Stimulated activated CD4-positive, alpha-beta T cell treated with anti-CD3 and anti-CD28 coated beads, Interleukin-1b, Interleukin-23, amount 100 ng/mL, for 48 hours (primary cell): ENCODE measurements around the gene RERG.
"Not testable (repeated sequence)": the region's sequence is repeated elsewhere in the genome, so short reads cannot be mapped to it uniquely, and the experiment has no call there.

Source experiments
- DNase-seq: peaks from one replicate; pipeline ENCODE4 v3.0.0-alpha.2; 2020

Gene RERG, protein sequence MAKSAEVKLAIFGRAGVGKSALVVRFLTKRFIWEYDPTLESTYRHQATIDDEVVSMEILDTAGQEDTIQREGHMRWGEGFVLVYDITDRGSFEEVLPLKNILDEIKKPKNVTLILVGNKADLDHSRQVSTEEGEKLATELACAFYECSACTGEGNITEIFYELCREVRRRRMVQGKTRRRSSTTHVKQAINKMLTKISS

DNA sequence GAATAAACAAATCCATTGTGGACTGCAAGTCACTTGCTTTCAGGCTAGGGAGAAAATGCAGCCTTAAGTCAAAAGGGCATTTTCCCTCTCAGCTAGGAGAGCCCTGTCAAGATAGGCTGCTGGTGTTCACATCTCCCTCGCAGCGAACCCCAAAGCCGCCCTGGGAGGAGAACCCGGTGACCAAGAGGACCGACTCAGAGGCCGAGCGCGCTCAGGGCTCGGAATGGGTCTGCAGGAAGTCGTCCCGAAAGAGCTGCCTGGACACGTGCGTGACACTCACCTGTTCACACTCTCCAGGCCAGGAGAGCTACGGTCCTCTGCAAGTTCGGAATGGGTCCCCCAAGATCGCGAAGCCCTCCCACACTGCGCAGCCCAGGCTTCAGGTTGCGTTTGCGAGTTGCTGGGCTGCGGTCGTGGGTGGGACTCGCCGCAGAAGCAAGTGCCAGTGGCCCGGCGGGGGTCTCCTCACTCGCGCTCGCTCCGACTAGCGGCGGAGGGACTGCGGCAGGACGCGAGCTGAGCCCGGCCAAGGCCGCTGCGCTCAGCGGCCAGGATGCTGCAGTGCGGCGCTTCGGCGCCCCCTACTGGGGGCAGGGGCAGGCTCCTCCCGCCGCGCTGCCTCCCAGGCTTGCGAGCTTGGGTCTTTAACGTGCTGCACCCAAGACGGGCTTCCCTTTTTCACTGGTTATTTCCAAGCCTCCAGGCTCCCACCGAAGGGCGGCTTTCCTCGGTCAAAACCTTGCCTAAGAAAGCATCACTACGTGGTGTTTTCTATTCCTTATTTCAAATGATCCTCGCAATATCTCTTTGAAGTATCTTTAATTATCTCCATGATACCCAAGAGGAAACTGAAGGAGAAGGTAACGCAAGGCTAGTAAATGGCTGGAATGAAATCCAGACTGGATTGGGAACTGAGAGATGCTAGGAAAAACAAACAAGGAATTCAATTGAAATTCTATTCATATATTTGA, at the start of gene RERG:
Gene RERG (minus strand): TSS at position 503 of the 971 bp plus-strand sequence. CDS start 3,928 bp downstream, outside the sequence.
- DNase-seq: peak; percentile 63

DNA sequence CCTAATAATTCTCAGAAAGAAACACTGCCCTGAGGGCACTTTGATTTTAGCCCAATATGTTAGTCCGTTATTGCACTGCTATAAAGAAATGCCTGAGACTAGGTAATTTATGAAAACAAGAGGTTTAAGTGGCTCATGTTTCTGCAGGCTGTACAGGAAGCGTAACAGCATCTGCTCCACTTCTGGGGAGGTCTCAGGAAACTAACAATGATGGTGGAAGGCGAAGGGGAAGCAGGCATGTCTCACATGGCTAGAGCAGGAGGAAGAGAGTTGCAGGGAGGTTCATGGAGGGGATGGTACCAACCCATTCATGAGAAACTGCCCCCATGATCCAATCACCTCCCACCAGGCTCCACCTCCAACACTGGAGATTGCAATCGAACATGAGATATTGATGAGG, 49.4 kb upstream of the RERG start:
- DNase-seq: no peak

DNA sequence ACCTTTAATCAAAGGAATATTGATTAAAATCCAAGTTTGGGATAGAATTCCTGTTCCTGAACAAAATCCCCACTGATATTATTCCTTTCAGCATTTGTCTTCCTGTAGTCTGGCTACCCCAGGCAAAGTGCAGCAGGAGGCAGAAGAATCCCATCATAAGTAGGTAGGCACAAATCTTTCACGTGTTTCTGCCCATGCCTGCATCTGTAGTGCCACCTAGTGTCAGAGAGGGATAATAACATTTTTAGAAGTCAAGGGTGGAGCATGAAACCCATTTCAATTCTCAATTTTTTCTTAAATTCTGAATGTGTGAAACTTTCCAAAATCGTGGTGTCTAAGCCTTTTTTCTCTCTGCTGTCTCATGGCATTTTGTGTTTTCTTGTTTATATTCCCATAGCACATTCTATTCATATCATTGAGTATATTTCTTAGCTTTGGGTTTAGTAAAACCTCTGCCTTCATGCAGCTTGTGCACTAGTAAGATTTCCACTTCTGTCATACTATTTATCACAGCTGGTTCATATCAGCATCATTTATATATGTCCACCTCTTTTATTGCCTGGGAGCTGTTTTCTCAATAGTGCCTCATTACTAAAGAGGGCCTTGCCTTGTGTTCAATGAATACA, 47.8 kb upstream of the RERG start:
- DNase-seq: peak; percentile 24

DNA sequence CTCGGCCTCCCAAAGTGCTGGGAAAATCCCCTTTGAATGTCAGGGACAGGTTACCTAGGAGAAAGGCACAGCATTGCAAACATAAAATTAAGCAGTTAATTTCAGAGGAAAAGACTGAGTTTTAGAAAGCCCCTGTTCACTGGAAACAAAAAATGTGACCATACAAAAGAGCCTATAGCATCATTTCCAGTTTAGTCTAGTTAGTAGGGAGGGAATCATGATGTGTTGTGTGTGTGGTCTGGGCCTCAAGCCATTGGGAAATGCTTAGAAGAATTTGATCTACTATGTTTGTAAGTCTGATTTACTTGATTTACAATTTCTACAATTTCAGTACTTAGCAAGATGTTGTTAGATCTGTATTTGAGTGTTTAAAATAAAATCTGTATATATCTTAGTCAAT, 47.1 kb upstream of the RERG start:
- no peak for DNase-seq

DNA sequence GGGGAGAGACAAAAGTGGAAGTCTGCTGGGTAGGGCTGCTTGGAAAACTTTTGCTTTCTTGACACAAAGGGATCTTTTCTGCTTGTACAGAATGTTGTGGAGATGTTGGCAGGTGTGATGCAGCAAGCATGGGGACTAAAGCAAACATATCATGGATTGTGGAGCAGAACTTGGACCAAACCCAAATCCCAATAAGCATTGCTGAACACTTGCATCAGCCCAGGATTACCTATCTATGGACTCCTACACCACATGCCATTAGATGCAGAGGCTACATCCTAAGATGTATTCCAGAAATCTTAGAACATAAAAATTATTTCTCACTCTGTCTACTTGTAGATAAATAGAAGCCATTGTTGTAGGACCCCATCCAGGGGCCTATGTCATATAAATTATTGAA, 44.7 kb upstream of the RERG start:
- DNase-seq: no peak

DNA sequence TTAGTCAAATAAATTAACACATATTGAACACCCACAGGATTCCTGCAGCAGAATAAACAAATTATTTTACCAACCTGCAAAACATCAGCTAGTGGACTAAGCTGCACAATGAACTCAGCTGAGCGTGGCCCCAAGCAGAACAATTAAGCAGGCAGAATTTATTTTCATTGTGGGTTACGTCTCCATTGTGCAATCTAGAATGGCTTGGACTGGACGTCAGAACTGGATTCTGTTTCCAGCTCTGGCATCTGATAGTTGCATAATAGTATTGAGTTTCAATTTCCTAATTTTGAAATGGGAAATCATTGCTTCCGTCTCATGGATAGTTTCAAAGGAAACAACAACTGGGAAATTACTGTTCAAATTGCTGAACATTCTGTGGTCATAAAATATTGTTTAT, 35.5 kb upstream of the RERG start:
- DNase-seq: no peak

DNA sequence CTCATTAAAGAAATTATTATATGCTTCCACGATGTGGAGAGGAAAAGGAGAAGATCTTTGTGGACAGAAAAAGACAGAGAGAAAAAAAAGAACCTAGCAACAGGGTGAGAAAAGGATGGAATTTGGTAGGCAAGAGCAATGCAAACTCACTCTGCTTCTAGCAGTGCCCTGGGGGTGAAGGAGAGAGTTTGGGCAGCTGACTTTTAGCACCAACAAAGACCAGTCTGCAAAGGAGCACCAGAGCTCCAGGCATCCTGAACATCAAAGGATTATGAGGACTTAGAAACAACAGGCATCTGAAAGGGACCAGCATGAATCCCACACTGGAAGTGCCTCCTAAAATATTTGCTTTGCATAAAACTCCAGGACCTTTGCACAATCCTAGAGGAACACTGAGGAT, 32.8 kb upstream of the RERG start:
- no peak for DNase-seq

DNA sequence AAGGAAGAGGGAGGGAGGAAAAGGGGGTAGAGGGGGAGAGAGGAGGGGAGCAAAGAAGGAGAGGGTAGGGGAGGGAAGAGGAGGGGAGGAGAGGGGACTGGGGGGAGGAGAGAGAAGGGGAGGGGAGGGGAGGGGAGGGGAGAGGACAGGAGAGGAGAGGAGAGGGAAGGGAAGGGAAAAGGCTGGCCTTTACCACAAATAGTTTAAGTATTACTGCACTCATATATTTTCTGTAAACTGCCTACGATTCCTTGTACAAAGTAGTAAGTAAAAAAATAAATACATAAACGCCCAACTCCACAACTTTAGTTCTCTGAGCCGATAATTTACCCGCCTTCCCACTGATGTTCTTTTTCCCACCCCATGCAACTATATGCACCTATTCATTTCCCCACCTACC, 23.7 kb upstream of the RERG start:
- no peak for DNase-seq

DNA sequence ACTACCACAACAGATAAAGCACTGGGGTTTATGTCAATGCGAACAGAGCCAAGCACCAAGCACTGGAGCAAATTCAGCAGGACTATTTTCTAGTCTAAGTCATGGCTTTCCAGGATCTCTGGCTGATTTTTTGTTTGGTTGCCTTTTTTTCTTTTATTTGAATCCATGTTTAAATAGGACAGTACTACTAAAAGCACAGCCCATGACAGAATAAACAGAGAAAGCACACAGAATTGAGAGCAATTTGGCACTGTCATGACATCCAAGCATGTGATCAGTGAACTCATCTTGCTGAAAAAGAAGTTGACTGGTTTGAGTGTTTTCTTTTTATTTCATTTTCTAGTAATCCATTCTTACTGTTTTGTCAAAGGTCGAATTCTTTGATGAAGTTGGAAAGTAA, 23.1 kb upstream of the RERG start:
- no peak for DNase-seq

DNA sequence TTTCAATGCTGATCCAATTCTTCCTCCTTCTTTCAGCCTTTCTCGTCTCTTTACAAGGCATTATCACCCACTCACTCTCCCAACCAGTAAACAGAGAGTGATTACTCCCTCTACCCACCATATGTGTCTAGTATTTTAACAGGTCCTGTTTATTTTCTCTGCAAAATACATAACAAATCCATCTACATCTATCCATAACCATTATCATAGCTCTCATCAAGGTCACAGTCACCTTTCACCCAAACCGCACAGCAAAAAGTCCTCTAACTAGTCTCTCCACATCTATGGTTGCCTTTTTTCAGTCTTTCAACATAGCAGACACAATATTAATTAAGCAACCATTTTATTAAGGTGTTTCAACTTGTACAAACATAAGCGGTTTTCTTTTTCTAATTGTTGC, 21.9 kb upstream of the RERG start:
- no peak for DNase-seq

DNA sequence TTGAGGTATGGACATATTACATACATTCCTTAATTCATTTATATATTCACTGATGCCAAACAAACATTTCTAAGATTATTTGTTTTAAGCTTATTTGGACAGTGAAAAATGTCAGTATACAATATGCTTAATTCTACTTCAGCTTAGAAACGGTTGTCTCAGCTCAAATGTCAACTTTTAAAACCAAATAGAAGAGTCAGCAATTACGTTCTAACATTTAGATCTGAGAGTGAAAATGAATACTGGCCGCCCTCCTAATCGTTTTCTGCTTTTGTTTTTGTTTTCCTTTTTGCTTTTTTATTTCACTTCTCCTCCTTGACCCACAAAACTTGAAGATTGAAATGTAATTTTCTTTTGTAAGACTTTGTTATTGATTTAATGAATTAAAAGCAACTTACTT, 19.7 kb upstream of the RERG start:
- no peak for DNase-seq

DNA sequence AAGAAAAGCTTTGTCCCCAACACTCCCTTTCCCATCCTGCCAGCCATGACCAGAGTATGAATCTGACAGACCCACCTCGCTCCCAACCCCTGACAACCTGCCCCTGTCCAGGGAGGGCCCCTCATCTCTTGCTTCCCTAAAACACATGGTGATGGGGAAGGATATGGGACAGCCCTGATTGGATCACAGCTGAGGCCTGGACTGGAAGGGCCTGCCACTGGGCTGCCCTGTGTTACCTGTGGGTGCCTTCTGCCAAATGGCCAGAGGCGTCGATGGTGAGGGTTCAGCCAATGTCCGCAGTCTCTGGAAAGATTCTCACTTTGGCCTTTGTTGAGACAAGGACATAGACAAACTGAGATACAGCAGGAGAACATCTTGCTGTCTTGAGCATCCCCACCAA, 13.3 kb upstream of the RERG start:
- DNase-seq: no peak

DNA sequence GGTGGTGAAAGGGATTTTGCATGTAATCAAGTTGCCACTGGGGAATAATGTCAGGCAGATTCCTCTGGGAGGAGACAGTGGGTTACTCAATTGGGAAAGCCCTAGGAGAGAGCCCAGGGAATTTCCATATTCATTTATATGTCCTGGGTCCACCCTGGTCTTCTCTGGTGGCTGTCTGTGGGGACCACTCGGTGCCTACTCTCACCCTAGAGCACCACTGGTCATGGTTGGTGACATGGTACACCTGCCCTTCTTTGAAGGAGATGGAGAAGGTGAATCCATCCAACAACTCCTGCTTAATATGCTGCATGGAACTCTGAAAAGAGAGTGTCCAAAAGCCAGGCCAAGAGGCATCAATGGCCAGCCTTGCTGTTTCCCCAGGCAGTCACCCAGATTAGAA, 12.8 kb upstream of the RERG start:
- DNase-seq: no peak

DNA sequence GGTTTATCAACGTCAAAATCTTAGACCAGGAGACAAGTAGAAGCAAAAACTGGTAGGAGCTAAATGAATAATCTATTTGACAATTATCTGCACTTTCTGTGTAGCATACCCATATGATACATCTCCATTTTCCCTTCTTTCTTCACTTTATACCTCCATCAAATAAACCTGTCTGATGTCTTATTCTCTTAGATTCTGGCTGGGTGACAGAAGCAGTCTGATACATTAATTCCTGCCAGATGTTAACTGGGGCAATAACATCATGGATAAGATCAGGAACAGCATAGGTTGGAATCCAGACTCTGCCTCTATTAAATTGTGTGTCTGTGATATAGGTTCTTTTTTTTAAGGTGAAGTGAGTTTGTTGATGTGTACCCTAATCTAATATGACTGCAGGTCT, 11.7 kb upstream of the RERG start:
- DNase-seq: no peak

DNA sequence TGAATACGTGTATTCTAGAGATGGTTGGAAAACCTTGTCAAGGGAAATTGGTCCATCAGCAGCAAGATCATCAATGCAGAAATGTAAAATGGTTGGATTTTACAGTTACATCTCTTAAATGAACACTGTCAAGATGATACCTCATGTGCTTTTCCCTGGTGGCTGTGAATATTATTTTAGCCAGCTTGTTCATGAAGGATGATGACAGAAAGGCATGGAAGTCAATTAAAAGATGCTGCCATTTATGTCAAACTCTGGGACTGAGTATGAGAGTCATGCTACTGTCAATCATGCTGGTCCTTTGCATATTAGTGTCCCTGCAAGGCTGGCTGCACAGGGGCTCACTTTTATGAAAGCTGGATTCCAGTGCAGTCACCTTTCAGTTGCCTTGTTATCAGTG, 10.3 kb upstream of the RERG start:
- no peak for DNase-seq

DNA sequence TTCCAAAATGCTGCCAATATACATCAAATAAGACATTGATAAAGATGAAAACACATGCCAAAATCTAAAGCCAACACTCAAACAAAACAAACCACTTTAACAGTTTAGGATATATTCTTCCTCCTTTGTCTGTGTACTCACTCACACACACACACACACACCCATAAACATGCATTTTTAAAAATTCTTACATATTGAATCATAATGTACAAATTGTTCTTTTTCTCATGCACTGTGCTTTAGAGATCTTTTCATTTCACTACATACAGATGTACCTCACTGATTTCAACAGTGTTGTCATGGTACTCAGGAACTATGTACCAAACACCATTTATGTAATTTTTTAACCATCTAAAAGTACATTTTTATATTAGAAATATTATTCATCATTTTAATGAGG, 9.5 kb upstream of the RERG start:
- DNase-seq: no peak

DNA sequence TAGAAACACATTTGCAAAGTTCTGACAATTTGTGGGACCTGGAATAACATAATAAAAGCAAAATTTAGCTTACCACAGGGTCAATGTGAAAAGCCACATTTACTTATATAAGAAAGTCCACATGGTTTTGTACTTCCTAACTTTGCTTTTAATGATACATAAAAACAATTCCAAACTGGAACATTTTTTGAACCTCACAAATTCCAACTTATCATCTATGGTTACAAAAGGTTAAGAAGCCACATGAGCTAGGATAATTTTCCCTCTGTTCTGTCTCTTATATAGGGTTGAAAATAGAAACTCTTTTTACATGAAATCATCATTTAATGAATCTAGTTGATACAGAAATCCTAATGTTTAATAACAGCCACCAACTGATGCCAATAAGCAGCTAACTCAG, 8.9 kb upstream of the RERG start:
- no peak for DNase-seq

DNA sequence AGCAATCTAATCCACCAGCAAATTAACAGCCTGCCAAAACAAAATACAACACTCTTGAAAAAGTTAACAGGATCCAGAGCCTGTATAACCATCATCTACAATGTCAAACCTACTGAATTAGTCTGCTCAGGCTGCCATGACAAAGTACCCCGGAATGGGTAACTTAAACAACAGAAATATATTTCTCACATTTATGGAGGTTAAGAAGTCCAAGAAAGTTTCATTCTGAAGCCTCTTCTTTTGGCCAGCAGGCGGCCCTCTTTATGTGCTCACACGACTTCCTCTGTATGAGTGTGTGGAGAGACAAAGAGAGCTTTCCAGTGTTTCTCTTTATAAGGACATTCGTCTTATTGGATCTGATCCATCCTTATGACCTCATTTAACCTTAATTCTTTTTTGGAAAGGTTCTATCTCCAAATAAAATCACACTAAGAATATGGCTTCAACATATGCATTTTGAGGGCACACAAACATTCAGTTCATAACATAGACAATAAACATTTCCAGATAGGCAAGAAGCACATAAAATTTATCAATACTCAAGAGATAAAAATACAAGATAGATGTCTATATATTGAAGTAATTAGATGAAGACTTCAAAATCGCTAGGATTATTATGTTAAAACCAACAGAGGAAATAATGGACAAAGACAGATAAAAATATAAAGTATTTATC, 5.9 kb upstream of the RERG start:
- peak; percentile 5 for DNase-seq

DNA sequence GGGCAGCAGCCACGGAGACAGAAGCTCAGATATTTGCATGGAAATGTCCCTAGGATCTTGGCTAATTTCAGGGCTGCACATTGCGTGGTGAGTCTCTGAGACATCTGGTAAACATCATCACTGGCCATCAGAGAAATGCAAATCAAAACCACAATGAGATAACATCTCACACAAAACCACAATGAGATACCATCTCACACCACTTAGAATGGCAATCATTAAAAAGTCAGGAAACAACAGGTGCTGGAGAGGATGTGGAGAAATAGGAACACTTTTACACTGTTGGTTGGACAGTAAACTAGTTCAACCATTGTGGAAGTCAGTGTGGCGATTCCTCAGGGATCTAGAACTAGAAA, 4.6 kb upstream of the RERG start:
- DNase-seq: not testable (repeated sequence)

DNA sequence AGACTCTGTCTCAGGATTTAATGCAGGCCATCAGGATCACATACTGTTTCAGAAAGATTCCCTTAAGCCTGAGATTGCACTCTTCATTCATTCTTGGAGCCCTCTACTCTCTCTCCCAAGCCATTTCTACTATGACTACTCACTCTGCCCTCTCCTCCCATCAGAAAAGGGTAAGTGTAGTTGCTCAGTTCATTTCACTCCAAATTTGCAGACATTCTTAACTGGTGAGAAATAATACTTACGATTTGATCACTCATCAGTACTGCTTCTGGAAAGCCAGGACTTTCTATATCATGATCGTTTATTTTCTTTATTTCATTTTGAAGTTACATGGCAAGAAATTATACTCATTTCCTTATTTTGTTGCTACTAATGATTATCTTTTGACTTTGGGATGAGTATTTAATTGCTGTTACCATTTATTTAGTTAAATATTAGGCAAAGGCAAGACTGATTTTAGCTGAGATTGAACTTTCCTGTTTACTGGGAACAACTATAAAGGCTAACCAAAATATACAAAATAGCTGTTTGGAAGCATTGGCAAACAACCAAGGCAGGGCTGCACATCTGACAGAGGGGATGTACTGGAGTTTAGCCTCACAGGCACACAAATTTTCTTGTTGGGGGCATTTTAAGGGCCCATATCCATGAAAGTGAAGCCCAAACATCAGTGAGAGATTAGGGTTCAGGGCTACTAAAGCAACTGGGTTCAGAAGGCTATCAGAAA, 4.1 kb upstream of the RERG start:
- DNase-seq: no peak

DNA sequence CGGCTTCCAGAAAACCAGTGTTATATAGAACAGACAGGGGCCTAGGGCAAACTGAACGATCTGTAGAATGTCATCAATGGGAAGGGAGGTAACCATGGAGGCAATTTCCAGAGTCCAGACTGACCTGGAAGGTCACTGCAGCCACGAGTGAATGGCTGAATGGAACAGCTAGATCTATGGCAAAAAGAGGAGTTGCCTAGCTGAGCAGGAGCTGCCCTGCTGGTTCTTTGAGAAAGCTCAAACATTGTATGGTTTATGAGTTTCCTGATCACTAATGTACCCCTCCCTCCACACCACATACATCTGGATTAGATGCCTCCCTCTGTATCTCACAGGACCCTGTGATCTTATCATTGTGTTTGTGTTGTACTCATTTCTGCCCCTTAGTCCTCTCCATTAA, 1.0 kb upstream of the RERG start:
- no peak for DNase-seq

DNA sequence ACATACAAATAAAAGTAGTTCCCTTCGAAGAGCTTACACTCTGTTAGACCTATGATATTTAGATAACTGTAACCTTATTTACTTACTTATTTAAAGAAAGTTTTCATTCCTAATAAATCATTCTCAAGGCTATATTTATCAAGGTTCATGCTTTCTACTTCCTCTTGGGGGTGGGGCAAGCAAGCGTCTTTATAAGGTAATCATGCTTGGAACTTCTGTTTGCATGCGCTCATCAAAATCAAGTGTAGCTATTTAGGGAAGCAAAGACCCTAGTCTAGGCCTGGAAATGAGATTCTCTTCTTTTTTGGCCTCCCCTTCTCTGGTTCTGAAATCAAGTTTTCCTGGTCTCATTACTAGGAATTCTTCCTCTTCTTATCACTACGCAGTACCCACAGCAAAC, 766 bp downstream of the RERG start:
- no peak for DNase-seq

DNA sequence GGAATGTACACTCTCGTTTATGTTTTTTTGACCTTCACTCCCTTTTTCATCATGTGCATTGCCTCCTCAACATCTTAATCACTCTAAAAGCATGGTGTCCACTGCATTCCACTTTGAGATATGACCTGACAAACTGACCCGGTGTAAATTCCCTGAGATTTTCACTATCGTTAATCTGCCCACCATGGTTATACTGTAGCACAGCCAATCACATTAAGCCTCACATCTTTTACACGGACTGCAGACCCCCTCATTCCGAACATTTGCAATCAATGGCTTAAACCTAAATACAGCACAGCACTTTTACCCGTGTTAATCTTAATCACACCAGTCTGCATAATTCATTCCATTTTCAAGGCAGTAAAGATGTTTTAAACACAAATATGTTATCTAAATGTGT, 2.4 kb downstream of the RERG start:
- no peak for DNase-seq
